ENCODE results near the gene ZDHHC14.
"Not testable (repeated sequence)": the region's sequence is repeated elsewhere in the genome, so short reads cannot be mapped to it uniquely, and the experiment has no call there.

The ZDHHC14 gene

GRCh38 chr6:157443066-157443800 is 62.2 kb downstream of the ZDHHC14 start:
- no peak for DNase-seq (ENCODE audit: low read depth)

DNA sequence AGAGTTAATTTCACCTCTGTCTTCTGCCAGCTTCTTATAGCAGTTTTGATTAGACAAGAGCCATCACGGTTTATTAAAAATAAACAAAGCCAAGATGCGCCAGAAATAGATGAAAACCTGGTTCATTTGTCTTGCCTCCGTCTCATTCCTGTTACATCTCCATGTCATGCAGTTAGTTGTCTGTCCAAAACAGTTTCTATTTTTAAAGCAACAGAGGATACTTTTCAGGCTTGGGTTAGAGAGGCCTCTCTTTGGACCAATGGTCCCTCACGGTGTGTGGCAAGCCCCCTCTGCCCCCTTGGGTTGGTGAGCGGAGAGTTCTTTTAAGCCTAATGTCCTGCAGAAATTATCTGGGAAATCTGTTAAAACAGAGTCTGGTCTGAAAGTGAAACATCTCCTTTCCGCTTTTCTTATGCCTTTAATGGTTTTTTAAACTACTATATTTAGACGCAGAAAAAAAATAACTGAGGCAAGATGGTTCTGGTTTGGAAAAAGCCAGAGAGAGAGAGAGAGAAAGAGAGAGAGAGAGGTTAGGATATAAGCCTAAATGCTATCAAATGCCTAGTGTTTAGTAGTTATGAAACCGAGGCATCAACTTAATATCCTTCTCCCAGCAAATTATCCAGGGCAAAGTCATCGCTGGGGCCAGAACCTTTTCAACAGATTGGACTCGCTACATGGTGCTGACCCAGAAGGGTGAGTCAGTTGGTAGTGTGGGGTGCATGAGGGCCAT is 64.5 kb downstream of the ZDHHC14 start:
- no peak for DNase-seq (ENCODE audit: low read depth)

GRCh38 chr6:157447735-157448134 is 66.7 kb downstream of the ZDHHC14 start:
- DNase-seq (ENCODE audit: low read depth), result no peak

DNA sequence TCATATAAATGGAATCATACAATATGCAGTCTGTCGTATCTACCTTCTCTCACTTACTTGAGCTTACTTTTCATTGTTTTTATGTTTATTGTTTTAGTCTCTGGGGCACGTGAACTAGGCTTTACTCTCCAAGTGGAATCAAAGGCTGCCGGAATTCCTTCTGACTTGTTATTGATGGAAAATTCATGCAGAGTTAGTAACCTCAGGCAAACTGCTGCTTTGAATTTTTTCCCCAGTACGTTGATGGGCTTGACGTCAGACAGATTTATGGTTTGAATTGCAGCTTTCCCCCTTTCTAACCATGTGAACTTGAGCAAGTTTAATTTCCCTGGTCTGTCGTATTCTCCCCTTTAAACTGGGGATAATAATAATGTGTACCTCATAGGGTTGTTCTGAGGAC is 68.6 kb downstream of the ZDHHC14 start:
- no peak for DNase-seq (ENCODE audit: low read depth)

DNA sequence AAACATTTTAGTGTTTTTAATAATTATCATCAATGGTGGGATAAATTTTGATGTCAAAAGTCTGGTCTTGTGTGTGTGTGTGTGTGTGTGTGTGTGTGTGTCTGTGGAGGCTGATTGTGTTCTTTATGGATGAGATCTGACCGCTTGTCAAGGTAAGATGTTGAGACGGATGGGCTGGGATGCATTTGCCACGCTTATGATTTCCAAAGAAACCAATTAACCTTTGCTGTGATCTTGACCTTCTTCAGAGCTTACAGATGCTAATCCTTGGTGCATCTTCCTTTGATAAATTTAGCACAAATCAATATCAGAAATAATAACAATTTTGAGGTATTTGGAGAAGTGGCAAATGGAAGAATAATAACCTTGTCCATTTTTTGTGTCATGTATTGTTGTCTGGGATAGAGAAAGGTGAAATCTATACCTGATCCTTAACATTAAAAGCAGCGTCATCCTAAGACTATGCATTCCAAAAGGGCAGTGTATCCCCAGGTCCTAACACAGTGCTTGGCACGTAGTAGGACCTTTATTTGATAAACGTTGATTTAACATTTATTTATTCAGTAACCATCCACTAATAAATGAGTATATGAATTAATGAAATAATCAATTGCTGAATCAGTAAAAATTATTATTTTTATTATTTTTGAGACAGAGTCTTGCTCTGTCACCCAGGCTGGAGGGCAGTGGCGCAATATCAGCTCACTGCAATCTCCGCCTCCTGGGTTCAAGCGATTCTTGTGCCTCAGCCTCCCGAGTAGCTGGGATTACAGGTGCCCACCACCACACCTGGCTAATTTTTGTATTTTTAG is 70.1 kb downstream of the ZDHHC14 start:
- no peak for DNase-seq (ENCODE audit: low read depth)

- no peak for DNase-seq (ENCODE audit: low read depth)
These were observed 71.1 kb downstream of the ZDHHC14 start for GRCh38 chr6:157452096-157452495.

GRCh38 chr6:157453131-157453530 is 72.1 kb downstream of the ZDHHC14 start:
- DNase-seq (ENCODE audit: low read depth), result no peak

DNA sequence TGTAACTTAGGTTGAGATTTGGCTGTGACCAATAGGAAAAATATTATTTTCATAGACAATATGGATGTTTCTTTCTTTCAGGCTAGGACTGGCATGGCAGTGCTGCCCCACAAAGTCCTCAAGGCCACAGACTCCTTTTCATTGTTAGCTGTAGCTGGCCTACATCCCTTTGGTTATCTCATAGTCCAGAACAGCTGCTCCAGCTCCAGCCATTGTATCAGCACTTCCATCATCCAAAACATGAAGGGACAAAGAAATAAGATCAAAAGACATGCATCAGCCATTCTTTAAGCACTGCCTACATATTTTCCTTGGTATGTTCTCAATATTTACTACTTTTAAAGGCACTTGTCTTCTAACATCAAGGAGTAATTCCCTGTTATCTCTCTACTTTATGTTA is 73.0 kb downstream of the ZDHHC14 start:
- DNase-seq (ENCODE audit: low read depth), result no peak

DNA sequence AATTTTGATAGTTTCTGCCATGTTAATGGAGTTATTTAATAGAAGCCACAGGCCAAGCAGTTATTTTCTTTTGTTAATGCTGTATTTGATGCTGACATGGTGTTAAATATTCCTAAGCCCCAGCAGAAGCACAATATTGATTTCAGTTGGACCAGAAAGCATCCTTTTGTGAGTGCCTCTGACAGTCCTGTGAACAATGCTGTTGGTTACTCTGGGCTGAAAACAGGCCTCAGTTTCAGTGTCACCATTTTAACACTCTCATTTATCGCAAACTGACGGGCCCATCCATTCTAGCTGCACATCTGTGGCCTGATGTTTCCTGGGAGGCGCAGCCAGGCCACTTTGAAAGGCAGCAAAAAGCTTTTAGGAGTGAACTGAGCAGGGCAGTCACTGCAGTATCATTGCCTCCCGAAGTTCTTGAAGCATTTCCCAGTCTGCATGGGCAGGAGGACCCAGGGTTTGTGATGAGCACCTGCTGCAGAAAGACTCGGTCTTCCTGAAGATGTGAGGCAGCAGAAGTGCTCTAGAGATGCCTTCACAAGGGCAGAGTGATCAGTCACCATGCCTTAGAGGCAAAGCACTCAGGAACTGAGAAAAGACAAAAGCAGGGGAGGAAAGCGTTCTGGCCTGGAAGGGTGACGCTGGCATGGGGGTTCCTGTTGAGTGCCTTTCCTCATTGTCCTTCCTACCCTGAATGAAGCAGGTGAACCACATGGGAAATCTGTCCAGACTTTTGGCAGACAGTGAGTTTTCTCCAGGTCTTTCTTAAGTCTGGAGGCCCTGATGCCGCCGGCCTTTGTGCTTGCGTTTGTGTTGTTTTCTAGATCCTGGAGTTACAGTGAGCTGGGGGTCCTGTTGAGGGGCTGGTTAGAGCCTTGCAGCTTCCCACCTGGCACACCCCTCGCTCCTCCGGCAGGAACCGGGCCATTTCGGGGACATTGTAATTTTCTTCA is 74.0 kb downstream of the ZDHHC14 start:
- no peak for DNase-seq (ENCODE audit: low read depth)

GRCh38 chr6:157455731-157456523 is 74.9 kb downstream of the ZDHHC14 start:
- DNase-seq (ENCODE audit: low read depth), result no peak

DNA sequence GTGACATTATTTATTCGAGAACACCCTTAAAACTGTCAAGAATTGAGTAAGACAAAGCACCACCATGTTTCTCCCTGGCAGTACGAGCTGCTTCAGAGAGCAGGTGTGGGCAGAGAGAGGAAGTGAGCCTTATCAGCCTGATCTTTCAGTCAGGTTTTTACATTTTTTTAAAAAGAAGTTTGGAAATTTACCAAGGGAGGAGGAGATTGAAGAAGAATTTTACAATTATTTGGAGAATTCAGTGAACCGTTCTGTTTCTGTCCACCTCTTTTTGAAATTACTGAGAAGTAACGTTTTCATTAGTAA is 75.5 kb downstream of the ZDHHC14 start:
- no peak for DNase-seq (ENCODE audit: low read depth)

DNA sequence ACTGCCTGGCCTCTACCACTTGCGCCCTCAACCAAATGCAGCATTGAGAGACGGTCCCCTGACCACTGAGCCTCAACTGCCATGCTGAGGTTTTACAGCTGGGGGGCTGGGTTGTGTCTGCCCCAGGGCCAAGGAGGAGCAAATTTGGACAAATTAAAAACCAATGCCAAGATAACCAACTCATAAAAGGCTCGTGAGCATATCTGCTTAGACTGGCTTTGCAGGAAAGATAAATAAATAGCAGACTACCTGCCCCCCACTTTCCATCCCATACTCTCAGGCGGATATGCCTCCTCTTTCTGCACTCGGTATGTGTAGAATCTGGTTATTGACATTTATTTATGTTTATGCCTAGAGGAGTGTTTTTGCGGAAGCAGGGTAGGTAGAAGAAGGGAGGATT is 76.8 kb downstream of the ZDHHC14 start:
- no peak for DNase-seq (ENCODE audit: low read depth)

DNA sequence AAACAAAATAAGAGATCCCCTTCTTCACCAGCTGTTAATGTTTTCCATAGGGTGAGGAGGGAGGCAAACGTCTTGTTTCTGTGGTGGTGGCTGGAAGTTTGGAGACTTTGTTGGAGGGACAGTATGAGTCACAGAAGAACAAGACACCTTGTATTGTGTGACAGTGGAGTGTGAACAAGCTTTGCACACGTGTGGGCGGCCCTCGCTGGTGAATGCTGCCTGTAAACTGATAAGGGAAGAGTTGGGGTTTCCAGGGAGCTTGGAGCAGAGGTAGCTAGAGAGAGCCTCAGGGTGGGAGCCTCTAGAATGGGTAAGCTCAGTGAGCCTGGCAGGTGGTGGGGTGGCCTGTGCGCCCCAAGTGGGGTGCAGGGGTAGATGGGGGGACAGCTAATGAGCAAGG is 78.3 kb downstream of the ZDHHC14 start:
- DNase-seq (ENCODE audit: low read depth), result no peak

DNA sequence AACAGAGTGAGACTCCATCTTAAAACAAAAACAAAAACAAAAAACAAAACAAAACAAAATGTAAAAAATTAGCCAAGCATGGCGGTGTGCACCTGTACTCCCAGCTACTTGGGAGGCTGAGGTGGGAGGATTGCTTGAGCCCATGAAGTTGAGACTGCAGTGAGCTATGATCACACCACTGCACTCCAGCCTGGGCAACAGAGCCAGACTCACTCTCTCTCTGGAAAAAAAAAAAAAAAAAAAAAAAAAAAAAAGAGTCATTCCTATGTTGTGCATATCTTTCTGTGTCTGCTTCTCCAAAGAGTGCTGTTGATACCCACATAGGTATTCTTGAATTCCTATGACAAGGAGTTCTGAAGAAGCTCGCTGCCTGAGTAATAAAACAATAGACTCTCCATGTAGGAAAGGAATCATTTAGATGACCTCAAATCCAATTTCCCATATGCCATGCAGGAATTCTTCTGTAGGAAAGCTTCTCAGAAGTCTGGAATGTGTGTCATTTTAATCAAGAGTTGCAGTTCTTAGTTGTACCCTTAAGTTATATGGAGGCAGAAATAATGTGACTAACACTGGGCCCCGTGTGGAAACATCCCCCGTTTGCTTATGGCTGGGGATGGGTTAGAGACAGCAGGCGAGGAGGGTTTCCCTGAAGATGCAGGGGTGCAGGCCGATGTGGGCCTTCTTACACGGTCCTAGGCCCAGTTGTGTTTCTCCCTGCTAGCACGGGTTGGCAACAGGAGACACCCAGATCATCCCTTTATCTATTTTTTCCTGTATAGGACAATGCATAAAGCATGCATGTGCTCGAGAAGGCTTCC is 79.4 kb downstream of the ZDHHC14 start:
- DNase-seq (ENCODE audit: low read depth), result no peak

GRCh38 chr6:157461000-157461915 is 80.3 kb downstream of the ZDHHC14 start:
- DNase-seq (ENCODE audit: low read depth), result peak; percentile 6

DNA sequence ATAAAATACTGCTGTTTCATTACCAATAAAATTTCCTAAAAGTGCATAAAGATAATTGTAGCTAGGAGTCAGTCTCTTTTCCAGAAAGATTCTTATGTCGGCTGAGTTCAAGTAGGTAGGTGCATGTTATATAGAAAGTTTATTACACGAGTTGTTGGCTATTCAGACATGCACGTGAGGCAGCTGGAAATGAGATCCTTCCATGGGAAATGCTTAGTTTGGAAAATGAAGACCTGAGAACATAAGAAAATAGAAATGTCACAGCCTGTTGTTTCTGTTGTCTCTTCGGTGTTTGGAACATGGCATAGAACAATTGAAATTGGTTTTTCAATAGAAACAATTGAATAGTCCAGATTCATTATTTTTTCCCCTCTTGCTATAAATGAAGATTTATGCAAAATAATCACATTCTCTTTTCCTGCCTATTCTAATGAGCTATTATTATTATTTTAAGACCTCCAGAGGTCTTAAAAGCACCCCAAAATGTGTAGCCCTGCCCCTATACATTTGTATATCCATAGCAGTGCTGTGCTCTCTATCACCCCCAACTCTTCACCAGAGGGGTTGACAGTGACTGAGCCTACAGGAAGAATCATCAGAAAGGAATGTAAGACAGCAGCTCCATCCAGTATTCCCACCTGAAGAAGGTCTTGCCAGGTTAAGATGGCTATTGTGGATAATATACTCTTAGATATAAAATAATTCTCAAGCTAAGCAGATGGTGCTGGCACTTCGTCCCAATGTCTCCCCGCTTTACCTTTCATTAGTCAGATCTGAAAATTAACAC is 82.2 kb downstream of the ZDHHC14 start:
- no peak for DNase-seq (ENCODE audit: low read depth)

DNA sequence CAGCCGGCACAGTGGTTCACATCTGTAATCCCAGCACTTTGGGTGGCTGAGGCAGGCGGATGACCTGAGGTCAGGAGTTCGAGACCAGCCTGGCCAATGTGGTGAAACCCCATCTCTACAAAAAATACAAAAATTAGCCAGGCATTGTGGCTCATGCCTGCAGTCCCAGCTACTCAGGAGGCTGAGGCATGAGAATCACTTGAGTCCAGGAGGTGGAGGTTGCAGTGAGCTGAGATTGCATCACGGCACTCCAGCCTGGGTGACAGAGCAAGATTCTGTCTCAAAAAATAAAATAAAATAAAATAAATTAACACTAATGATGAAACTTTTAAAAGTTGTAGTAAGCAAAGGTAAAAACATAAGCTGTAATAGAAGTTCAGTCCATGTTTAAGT is 82.7 kb downstream of the ZDHHC14 start:
- not testable (repeated sequence) for DNase-seq (ENCODE audit: low read depth)

Measured in stimulated activated CD8-positive, alpha-beta memory T cell treated with anti-CD3 and anti-CD28 coated beads, Interleukin-12 subunit alpha, Interleukin-12 subunit beta, amount 100 ng/mL, for 4 hours (primary cell).